ENCODE data around the gene FGD4.

Gene FGD4

DNA sequence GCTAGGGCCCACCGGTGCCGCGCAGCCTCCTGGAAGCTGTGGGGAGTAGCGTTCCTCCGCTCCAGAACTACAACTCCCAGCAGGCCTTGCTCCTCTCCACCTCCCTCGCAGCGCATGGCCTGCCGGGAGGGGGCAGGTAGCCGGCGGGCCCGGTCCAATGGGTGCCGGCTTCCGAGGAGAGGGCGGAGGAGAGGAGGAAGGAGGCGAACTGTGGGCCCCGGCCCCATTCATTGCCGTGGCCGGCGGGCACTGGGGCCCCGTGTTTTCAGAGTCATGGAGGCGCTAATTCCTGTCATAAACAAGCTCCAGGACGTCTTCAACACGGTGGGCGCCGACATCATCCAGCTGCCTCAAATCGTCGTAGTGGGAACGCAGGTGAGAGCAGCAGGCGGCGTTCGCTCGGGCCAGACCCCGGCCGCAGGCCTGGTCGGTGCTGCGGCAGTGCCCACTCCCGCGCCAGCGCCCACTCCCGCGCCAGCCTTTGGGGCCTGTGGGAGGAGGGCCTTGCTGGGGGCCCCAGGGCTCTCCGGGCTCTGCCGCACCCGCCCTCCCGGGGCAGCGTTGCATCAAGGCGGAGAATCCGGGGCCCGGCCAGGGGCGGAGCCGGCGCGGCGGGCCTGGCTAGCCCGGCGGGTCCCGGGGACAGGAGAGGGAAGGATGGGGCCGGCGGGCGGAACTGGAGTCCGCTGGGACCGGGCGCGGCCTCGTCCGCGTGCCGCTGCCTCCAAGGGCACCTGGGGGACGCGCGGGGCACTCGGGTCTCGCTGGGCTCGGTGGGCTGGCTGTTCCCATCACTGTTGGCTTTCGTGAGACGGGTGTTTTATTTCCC is 279.9 kb downstream of the FGD4 start, which contains the start of gene DNM1L:
Gene DNM1L (plus strand): TSS at position 211 of the 829 bp plus-strand sequence. CDS start 63 bp downstream, at position 274.
- DNase-seq (ENCODE audit: low read depth, low spot score) = peak; percentile 99

- DNase-seq (ENCODE audit: low read depth, low spot score) = no peak
These were observed 280.5 kb downstream of the FGD4 start for GRCh38 chr12:32679920-32680237.

DNA sequence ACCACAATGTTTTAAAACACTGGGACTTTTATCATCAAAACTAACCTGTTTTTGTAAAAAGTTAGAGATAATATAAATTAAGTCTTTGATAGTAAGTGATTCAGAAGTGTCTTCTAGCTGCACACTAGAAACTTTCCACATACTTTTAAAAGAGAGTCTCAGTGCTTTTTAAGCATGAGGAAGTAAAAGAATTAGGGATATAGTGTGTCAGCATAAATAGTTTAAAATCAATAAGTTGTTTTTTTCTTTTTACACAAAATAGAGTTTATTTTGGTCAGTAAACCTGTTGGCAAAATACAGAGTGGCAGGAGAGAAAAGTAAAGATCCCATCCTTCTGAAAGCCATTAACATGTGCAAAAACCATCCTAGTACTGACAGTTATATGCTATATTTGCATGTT is 281.4 kb downstream of the FGD4 start:
- DNase-seq (ENCODE audit: low read depth, low spot score) = no peak

DNA sequence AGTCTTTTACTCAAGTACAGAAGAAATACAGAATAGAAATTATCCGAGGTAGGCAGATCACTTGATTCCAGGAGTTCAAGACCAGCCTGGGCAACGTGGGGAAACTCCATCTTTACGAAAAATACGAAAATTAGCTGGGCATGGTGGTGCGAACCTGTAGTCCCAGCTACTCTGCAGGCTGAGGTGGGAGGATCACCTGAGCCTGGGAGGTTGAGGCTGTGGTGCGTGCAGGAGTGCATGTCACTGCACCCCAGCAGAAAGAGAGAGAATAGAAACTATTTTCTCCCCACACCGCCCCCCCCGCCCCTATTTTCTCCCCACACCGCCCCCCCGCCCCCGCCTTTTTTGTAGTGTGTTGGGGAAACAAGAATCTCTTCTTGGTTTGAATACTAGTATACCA is 281.9 kb downstream of the FGD4 start:
- DNase-seq (ENCODE audit: low read depth, low spot score) = no peak

DNA sequence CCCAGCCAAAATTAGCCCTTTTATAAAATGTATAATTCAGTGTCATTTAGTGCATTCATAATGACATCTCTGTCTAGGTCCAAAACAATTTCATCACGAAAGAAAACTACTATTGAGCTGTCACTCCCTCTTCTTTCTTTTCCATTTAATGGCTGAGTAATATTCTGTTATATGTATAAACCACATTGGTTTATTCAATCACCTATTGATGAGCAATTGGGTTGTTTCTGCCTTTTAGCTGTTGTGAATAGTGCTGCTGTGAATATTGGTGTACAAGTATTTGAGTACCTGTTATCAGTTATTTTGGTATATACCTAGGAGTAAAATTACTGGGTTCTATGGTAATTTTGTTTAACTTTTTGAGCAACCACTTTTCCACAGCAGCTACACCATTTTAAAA is 287.0 kb downstream of the FGD4 start:
- no peak for DNase-seq (ENCODE audit: low read depth, low spot score)

GRCh38 chr12:32688786-32689185 is 289.4 kb downstream of the FGD4 start:
- no peak for DNase-seq (ENCODE audit: low read depth, low spot score)

DNA sequence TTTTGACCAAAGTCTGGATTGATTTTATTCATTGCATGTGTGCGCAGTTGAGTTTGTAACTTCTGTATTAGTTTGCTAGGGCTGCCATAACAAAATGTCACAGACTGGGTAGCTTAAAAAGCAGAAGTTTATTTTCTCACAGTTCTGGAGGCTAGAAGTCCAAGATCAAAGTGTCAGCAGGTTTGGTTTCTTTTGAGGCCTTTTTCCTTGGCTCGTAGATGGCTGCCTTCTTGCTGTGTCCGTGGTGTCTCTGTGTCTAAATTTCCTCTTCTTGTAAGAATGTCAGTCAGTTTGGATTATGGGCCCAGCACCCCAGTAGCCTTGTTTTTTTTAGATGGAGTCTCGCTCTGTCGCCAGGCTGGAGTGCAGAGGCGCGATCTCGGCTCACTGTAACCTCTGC is 291.6 kb downstream of the FGD4 start:
- no peak for DNase-seq (ENCODE audit: low read depth, low spot score)

DNA sequence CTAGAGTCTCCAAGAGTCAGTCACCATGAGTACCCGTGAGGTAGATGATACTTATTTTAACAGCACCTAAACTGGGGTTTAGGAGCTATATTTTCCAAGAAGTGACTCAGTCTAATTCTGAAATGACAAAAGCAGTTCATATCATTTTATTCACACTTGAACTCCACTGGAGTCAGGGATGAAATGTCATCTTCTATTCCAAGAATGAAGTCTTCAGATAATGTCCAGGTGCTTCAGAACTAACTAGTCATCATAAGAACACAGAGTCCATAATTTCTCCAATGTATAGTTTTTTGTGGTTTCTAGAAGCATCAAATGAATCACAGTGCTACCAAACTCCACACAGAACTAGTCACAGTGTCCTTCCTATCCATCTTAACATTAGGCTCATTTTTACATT is 293.0 kb downstream of the FGD4 start:
- DNase-seq (ENCODE audit: low read depth, low spot score) = no peak

GRCh38 chr12:32693036-32693435 is 293.7 kb downstream of the FGD4 start:
- DNase-seq (ENCODE audit: low read depth, low spot score) = no peak

Data from ELF-1 (cell line).